ENCODE results near the gene GNPAT. TPM values are rescaled to one million over a fixed set of nuclear protein-coding genes. Genes with fewer than 3 reads are reported as not detected.
"Not testable (repeated sequence)": the region's sequence is repeated elsewhere in the genome, so short reads cannot be mapped to it uniquely, and the experiment has no call there.

GNPAT gene
- total RNA-seq, 1 donor from 2014 or later = 41.7 TPM

DNA sequence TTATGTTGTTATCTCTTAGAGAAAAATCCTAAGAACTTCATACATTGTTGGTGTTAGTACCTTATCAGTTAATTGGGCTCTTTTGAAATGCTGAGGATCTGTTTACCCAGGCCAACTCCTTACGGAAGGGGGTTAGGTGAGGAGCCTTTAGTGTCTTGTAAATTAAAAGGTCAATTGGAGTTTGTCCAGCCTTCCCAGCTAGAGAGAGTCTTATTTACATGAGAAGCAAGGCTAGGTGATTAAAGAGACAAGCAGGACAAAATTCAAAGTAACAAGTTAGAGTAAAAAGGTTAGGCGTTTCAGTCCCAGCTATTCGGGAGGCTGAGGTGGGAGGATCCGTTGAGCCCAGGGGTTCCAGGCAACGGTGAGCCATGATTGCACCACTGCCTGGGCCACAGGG, 28.7 kb upstream of the GNPAT start:
- not testable (repeated sequence) for DNase-seq (ENCODE audit: extremely low read depth, low read depth, low spot score)

DNA sequence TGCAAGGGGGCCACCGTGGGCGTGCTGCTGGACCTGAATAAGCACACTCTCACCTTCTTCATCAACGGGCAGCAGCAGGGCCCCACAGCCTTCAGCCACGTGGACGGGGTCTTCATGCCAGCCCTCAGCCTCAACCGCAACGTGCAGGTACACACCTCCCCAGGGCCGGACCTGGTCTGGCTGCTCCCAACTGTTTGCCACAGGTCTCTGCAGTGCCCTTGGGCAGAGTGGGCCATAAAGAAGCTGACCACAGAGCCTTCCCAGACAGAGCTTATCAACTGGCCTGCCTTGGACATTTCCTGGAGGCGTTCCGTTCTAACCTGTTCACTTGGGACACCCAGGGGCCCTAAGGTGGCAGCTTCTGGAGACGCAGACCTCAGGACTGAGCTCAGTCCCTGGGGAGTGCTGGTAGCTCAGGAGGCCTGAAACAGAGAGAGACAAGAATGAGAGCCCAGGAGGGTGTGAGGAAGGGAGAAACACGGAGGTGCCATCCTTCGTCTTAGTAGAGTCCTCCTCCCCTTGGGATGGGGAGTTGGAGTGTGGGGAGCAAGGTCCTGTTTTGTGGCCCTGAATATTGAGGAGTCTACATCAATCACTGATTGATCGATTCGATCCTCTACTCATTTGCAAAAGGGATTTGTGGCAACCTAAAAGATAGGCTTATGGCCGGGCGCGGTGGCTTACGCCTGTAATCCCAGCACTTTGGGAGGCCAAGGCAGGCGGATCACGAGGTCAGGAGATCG, 27.0 kb upstream of the GNPAT start:
- DNase-seq (ENCODE audit: extremely low read depth, low read depth, low spot score) = no peak

DNA sequence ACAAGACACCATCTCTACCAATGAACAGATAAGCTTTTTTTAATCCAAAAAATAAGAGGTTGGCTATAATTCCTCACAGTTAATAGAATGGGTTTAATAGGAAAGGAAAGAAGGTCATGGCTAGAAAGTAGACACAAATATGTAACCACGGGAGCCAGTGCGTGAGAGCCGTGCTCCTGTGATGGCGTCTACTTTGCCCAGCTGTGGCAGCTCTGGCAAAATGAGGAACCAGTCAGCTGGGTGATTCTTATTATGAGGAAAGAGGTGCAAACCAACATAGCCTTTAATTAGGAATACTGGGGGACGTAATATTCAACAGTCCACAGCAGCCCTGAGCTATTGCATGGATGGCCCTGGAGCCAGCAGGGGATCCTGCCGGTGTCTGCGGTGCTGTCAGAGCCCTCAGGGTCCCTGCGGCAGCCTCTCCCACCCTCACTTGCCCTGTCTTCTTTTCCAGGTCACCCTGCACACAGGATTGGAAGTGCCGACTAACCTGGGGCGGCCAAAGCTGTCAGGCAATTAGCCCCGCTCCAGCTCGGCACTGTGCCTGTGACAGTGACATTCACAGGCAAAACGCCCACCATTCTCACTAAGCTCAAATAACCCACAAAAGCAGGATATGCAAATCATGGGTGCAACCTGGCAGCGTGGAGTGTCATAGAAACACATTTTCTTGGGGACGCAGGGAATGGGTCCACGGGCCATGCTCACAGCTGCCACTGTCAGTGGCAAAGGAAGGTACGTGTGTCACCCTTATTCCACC, 25.9 kb upstream of the GNPAT start:
- no peak for DNase-seq (ENCODE audit: extremely low read depth, low read depth, low spot score)

DNA sequence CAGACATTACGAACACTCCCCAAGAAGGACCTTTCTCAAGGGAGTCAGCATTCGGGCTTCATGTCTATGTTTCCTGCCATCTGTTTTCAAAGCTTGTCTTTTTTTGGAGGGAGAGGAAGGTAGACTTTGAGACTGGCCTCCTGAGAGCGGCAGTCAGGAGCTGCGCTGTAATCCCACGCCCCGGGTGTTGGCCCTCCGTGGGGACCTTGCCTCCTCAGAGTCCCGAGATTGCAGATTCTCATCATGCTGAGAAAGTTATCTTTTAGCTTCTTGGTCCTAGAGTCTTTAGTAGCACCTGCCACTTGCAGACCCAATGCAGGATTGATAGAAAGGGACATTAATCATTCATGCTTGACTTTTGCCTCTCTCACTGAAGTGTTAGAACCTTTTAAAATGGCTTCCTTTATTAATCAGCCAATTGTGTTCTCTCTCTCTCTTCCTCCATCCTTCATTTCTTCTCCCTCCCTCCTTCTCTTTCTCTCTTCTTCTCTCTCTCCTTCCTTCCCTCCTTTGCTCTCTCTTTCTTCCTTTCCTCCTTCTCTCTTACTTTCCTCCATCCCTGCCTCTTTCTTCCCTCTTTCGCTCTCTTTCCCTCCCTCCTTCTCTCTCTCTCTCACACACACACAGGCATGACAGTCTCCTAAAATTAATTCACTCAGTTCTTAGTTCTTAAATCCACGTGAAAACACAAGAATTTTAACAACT, 25.2 kb upstream of the GNPAT start:
- no peak for DNase-seq (ENCODE audit: extremely low read depth, low read depth, low spot score)

GRCh38 chr1:231216498-231216897, 24.5 kb upstream of the GNPAT start:
- DNase-seq (ENCODE audit: extremely low read depth, low read depth, low spot score) = no peak

GRCh38 chr1:231217056-231217455, 24.0 kb upstream of the GNPAT start:
- no peak for DNase-seq (ENCODE audit: extremely low read depth, low read depth, low spot score)

DNA sequence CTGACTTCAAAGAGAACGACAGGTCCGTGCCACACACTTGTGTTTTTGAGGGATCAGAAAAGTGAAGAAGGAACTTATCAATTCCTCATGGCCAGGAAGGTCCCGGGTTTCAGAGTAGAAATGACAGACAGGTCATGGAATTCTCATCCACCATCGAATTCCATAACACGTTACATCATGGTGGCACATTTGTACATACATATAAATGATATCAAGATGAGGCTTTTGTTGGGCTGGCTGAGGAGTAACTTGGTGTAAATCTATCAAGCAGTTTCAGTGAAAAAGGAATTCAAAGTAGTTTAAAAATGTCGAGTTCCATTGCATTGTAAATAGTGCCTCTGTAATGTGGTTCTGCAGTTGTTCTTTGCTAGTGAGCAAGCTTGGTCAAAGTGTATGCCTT, 22.9 kb upstream of the GNPAT start:
- DNase-seq (ENCODE audit: extremely low read depth, low read depth, low spot score) = no peak

DNA sequence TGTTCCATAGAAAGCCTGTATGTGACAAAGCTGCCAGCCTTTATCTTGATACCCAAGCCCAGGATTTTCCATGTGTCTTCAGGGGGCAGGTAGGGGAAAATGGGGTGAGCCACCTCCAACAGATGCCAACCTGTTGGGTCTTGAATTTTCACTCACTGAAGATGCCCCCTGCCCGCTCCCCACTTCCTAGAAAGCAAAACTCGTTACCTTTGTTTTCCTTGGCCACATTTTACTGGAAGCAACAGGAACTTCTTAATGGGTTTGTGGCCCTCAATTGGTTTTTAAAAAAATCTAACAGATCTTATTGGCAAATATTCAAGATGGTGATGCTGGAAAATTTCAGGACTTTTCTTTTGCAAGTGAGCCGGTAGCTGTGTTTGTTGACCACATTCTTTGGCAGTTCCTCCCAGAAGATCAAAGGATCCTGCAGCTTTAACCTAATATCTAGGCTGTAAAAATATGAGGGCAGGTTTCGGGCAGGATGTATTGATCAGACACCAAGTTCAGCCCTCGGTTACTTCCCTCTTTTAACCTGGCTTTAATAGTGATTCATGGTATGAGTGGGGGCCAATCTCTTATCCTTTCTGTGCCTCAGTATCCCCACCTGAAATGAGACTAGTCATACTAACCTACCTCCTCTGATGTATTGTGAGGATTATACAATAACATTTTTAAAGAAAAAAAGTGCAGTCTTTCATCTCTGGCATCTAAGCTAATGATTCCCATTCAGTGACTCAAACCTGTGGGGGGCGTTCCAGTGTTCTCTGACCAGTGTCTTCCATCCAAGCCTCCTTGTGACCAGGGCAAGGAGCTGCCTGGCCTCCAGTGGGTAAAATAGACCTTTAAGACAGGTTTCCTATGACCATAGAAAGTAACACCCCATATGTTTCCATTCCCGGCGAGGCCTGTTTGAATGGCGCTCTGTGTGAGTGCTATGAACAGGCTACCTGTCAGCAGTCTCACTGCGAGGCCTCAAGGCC, 21.3 kb upstream of the GNPAT start:
- DNase-seq (ENCODE audit: extremely low read depth, low read depth, low spot score) = no peak

GRCh38 chr1:231220801-231221200, 20.2 kb upstream of the GNPAT start:
- no peak for DNase-seq (ENCODE audit: extremely low read depth, low read depth, low spot score)

DNA sequence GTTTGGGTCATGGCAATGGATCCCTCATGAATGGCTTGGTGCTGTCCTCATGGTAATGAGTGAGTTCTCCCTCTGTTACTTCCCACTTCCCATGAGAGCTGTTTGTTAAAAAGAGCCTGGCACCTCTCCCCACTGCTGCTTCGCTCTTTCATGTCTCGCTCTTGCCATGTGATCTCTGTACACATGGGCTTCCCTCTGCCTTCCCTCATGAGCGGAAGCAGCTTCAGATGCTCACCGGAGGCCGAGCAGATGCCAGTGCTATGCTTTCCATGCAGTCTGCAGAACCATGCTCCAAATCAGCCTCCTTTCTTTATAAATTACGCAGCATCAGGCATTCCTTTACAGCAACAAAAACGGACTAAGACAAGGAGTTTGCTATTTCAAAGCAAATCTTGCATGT, 14.9 kb upstream of the GNPAT start:
- DNase-seq (ENCODE audit: extremely low read depth, low read depth, low spot score) = no peak

DNA sequence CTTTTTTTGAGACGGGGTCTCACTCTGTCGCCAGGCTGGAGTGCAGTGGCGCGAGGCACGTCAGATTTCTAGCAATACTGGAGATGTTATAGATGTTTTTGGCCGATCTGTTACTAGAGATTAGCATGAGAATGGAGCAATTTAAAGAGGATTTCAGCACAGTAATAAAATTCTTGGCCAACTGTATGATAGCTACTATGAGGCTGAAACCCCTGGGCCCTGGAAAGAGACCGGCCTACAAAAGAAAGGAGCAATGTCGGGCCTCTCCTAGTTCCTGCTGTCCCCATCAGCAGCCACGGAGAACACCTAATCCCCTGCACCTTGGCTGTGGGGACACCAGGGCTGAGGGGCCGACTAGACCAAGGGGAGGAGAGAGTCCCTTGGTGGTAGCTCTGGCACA, 9.5 kb upstream of the GNPAT start:
- no peak for DNase-seq (ENCODE audit: extremely low read depth, low read depth, low spot score)

DNA sequence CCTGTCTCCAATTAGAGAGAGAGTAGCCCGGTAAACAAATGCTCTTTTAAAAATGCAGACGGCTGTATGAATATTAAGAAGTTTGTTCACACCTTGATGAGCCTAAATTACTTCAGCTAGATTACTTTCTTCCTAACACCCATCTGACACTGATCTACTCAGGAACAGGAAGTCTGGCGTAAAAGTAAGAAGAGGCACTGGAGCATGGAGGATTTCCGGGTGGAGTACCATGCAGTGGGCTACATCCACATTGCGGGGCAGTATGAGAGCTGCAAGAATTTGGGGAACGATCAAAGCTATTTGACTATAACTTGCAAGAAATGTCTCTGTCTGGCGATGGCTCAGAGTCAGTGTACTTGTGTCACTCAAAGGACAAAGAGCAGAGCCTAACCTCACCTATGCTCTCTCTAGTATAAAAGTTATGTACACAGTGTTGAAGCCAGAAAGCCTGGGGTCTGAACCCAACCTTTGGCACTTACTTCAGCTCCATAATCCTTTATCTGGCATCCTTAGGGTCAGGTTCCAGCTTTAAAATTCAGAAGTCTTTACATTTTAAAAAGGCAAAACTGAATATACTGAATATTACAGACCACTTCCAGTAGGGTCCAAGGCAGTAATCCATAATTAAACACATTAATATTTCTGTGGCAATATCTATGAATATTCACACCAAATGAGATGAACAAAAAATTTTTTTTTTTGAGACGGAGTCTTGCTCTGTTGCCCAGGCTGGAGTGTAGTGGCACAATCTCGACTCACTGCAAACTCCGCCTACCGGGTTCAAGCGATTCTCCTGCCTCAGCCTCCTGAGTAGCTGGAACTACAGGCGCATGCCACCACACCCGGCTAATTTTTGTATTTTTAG, 7.9 kb upstream of the GNPAT start:
- no peak for DNase-seq (ENCODE audit: extremely low read depth, low read depth, low spot score)

GRCh38 chr1:231233735-231234417, 7.1 kb upstream of the GNPAT start:
- DNase-seq (ENCODE audit: extremely low read depth, low read depth, low spot score) = no peak

DNA sequence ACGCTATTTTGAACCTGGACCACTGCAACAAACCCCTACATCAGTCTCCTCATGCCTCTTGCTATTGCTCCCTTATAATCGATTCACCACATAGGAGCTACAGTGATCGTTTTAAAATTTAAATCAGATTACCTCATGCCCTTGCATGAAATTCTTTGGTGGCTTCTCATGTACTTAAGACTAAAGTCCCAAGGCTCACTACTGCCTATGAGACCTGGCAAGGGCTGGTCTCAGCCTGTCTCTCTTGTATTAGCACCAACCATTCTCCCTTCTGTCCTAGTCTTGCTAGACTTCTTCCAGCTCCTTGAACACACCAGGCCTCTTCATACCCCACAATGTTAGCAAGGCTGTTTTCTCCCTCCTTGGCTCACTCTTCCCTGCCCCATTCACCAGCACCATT, 6.5 kb upstream of the GNPAT start:
- DNase-seq (ENCODE audit: extremely low read depth, low read depth, low spot score) = no peak

DNA sequence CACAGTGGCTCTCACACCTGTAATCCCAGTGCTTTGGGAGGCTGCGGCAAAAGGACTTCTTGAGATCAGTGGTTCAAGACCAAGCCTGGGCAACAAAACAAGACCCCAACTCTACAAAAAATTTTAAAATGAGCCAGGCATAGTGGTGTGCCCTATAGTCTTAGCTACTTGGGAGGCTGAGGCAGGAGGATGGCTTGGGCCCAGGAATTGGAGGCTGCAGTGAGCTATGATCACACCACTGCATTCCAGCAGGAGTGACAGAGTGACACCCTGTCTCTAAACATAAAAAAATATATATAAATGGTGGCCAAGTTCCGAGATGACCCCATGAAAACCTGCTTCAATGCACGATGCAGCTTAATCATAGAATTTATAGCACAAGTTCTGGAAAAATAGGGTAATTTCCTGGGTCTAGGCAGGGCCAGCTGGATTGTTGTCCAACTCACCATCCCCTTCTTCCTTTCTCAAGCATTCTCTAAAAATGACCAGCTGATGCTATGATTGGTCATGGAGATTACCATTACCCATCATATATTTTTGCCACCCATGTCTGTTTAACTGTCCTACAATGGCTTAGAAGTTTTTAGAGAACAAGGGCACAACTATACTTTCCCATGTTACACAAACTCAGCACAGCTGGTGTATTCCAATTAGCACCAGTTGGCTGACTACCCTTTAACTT, 5.3 kb upstream of the GNPAT start:
- DNase-seq (ENCODE audit: extremely low read depth, low read depth, low spot score) = no peak

- no peak for DNase-seq (ENCODE audit: extremely low read depth, low read depth, low spot score)
Measured at GRCh38 chr1:231236208-231236591, 4.8 kb upstream of the GNPAT start.

GRCh38 chr1:231236938-231237337, 4.1 kb upstream of the GNPAT start:
- no peak for DNase-seq (ENCODE audit: extremely low read depth, low read depth, low spot score)

GRCh38 chr1:231238298-231238697, 2.7 kb upstream of the GNPAT start:
- DNase-seq (ENCODE audit: extremely low read depth, low read depth, low spot score) = no peak

DNA sequence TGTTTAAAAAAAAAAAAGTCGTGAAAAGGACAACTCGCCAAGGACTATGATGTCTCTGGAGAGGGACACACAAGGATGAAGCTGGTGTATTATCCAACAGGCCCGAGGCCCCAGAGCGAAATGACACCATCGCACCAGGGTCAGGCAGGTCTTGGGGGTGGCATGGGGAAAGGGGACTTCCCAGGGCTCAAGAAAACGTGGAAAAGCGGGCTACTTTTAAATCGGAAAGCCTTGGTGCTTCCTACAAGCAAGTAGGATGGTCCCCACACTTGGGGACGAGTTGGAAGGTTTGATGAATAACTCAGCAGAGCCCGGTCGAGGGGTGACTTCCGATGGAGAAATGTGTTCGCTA, 505 bp upstream of the GNPAT start:
- no peak for DNase-seq (ENCODE audit: extremely low read depth, low read depth, low spot score)
